HS-5 (cell line): ENCODE data around the gene SCNN1B.
"Not testable (repeated sequence)": the region's sequence is repeated elsewhere in the genome, so short reads cannot be mapped to it uniquely, and the experiment has no call there.

Source experiments
- DNase-seq: peaks from one replicate; pipeline ENCODE4 v3.0.0-alpha.2; 2012; ENCODE audit warnings: low read depth

The SCNN1B gene

GRCh38 chr16:23381702-23382101, 79.6 kb downstream of the SCNN1B start:
- DNase-seq = not testable (repeated sequence)

DNA sequence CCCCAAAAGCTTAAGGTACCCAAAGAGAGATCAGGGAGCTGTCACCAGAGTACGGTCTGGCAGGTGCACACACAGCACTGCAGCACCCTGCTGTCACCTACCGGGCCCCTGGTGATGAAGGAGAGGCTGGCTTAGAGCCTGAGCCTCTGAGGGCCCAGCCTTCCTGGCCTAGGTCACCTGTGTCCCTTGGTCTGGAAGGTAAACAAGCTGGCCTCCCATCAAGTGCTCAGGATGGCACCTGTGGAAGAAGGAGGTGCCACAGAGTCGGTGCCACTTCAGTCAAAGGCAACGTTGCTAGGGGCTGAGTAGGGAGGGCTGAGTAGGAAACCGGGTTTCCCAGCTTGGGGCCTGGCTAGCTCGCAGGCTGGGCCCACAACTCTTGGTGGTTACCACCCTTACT, 80.2 kb downstream of the SCNN1B start:
- DNase-seq = no peak

DNA sequence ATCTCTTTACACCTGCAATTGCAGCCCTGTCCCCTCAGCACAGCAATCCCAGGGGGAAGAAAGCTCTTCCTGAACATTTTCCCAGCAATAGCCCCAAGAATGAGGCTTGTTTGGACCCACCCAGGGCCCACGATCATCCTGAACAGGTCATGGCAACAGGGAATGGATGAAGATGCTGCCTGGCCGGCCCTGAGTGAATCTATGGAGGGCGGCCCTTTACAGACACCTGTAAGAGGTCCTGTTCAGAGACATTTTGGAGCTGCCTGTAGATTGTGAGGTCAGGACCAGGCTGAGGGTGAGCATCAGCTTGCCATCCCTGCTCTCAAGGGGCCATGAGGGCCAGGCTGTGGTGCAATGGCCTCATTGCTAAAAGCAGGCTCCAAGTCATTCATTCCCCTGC, 81.8 kb downstream of the SCNN1B start:
- no peak for DNase-seq

- DNase-seq = no peak
These were observed 82.8 kb downstream of the SCNN1B start for GRCh38 chr16:23384878-23385277.

DNA sequence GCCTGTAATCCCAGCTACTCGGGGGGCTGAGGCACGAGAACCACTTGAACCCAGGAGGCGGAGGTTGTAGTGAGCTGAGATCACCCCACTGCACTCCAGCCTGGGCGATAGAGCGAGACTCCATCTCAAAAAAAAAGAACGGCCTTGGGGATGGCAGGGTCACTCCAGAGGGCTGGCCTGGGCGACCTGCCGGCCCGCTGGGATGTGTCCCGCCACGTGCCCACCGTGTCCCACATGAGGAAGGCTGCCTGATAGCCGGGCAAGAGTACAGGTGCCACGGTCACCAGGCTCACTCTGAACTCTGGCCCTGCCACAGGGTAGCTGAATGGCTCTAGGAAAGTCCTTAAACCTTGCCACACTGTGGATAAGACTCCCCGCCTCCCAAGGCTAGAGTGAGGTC, 83.3 kb downstream of the SCNN1B start:
- no peak for DNase-seq

DNA sequence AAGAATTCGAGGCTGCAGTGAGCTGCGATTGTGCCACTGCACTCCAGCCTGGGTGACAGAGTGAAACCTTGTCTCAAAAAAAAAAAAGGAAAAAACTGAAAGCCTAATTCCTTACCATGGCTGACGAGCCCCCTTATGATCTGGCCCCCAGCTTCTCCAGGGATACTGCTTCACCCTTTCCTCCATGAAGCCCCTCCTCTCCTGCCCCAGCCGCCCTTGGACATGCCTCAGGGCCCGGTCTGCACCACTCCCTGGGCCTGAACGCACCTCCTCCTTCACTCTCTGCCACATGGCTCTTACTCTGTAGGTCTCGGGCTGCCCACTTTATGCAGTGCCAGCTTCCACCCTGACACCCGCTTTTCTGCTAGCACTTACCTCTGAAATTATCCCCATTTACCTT, 85.6 kb downstream of the SCNN1B start:
- DNase-seq = no peak

- no peak for DNase-seq
These were observed 86.7 kb downstream of the SCNN1B start for GRCh38 chr16:23388786-23389185.

GRCh38 chr16:23389201-23389600, 87.1 kb downstream of the SCNN1B start:
- no peak for DNase-seq

- DNase-seq = not testable (repeated sequence)
These were observed 87.8 kb downstream of the SCNN1B start for GRCh38 chr16:23389936-23390335.

GRCh38 chr16:23391381-23392222, 89.5 kb downstream of the SCNN1B start:
- DNase-seq = no peak

GRCh38 chr16:23392223-23392600, 90.1 kb downstream of the SCNN1B start:
- DNase-seq = no peak

- DNase-seq = no peak
These were observed 92.2 kb downstream of the SCNN1B start for GRCh38 chr16:23394141-23394831.

DNA sequence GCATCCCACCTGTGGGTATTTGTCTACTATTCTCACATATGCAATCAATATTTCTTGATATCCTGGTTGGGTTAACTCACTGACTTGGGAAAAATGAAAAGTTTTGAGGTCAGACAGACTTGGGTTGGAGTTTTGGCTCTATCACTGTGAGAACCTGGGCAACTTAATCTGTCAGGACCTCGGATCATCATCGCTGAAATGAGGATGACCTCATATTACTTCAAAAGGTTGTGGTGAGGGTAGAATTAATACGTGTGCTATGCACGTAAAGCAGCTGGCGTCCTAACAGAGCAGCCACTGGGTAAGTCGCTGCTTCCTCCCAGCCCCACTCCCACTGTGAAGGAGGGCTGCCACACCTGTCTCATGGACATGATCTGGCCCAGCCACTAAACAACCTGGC, 93.6 kb downstream of the SCNN1B start:
- no peak for DNase-seq

- no peak for DNase-seq
These were observed 95.4 kb downstream of the SCNN1B start for GRCh38 chr16:23397464-23397863.

DNA sequence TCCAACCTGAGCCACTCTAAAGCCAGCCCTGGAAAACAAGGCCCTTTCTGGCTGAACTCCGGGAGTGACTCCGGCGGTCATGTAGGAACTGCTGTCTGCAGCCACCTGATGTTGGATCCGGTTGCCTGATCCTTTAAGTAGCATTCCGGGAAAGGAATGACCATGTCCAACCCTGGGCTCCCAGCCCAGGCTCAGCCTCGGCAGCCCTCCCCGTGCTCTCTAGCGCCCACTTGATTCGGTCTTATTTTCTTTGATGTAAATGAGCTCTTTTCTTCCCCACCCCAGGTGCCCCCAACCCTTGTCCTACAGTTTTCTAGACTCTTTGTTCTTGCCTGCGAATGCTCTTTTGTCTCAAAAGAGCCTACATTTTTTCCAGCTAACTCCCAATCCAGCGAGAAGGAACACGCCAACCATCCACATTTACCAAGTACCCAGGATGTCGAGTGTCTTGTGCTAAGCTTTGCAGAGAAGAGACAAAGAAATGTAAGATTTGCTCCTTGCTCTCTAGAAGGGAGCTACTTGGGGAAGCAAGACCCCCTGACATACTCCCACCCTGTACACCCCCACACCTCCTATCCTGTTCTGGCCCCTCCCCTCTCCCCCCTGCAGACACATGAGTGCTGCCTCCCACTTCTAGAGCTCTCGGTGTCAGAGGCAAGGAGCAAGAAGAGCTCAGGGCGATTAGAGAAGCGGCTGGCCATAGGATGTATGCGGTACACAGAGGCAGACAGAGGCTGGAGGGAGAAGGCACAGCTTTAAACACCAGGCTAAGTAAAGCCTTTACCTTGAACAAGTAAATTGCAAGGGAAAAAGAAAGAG, 97.1 kb downstream of the SCNN1B start:
- DNase-seq = no peak

DNA sequence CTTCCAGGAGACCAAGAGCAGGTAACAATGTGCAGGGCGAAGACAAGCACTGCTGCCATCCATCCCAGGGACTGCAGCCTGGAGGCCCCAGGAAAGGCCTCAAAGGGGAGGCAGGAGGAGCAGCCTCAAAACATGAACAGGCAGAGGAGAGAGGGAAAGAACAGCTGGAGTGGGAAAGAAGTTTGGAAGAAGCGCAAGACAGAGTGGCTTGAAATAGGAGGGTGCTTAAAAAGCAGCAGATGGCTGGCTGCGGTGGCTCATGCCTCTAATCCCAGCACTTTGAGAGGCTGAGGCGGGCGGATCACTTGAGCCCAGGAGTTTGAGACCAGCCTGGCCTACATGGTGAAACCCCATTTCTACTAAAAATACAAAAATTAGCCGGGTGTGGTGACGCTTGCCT, 98.3 kb downstream of the SCNN1B start:
- not testable (repeated sequence) for DNase-seq

DNA sequence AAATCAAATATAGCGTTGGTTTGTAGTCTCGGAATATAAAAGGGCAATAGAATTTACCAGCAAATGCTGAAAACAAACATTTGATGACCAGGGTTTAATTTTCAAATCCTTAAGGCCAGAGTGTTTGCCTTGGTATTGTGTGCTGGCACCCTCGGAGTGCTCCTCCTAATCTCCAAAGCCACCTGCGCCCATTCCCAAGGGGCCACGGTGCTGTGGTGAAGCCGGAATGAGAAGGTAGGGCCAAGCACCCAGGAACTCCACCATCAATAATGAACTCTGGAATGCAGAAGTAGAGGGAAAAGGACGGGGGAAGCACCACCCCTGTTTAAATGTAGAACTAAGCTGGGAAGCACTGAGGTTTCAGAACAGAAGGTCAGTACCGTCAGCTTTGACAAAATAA, 99.0 kb downstream of the SCNN1B start:
- DNase-seq = no peak

DNA sequence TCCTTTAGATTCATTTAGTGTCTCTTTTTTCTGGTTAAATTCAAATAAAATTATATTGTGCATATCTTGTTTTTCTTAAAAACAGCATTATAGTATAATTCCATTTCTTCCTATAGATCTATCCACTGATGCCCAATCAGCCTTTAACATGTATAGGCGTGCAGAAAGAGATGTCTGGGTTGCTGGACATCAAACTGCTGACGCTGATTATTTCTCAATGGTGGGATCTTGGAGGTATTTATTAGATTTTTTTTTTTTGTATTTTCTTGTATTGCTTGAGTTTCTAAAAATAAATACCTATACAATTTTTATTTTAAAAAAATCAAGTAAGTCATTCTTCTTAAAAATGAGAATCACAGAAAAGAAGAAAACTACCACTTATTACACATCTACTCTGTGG, 100.0 kb downstream of the SCNN1B start:
- no peak for DNase-seq

GRCh38 chr16:23403547-23403946, 101.4 kb downstream of the SCNN1B start:
- DNase-seq = no peak

DNA sequence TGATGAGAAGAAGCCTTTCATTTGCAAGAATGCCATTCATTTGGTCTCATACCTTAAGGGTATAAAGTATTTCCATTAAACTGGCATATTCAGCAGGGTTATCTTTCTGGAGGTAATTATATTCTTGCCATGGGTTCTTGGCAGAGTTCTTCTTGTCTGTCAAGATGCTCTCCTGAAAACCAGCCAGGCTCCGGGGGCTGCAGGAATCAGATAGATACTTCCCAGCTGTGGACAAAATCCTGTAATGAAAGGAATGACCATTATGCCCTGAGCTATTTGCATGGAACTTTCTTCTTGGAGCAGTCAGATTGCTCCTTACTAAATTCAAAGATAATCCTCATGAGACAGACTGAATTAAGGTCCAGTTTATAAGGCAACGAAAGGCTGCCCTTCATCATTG, 103.9 kb downstream of the SCNN1B start:
- DNase-seq = no peak

- DNase-seq = no peak
These were observed 104.6 kb downstream of the SCNN1B start for GRCh38 chr16:23406546-23407240.
